Body of pancreas (tissue), 4 donors: ENCODE data around the gene SLC35F4. TPM values are rescaled to one million over a fixed set of nuclear protein-coding genes. Genes with fewer than 3 reads are reported as not detected.
"Not testable (repeated sequence)": the region's sequence is repeated elsewhere in the genome, so short reads cannot be mapped to it uniquely, and the experiment has no call there.

Source experiments
- ATAC-seq: fragments of 150-250 bp; one replicate; pipeline ENCODE4 v1.9.1; 2016
- DNase-seq, 4 donors: peaks; one replicate each; pipeline ENCODE4 v3.0.0-alpha.2; 2019
- H3K27ac ChIP-seq, 4 donors: fragments of 200-600 bp; sonication (generic); 1 replicate in 3 of 4; 2 replicates in 1 of 4; pipeline versions ENCODE4 v1.5.1 to v1.6.1; 2016 to 2019; ENCODE audit warnings: mild to moderate bottlenecking in 1 of 4, mixed read lengths in 1 of 4, moderate library complexity in 1 of 4
- H3K27me3 ChIP-seq, 2 donors: fragments of 200-600 bp; sonication (generic); one replicate each; pipeline ENCODE4 v1.6.0; 2016; ENCODE audit warnings: mild to moderate bottlenecking in 1 of 2
- H3K36me3 ChIP-seq, 2 donors: fragments of 200-600 bp; sonication (generic); replicated peaks in 1 of 2; 2 replicates each; pipeline ENCODE4 v1.5.1; 2016; ENCODE audit warnings: low read depth in 2 of 2; ENCODE audit not compliant: insufficient read depth in 1 of 2
- H3K4me1 ChIP-seq: fragments of 200-600 bp; sonication (generic); one replicate; pipeline ENCODE4 v1.6.0; 2016
- H3K4me3 ChIP-seq, 2 donors: fragments of 200-600 bp; sonication (generic); 1 replicate in 1 of 2; 2 replicates in 1 of 2; pipeline ENCODE4 v1.5.1; 2016 to 2019
- H3K9me3 ChIP-seq, 3 donors: fragments of 200-600 bp; sonication (generic); 1 replicate in 2 of 3; 2 replicates in 1 of 3; pipeline ENCODE4 v1.5.1; 2016
- CTCF ChIP-seq, 7 experiments: fragments of 450-650 bp in 4 of 7; fragments of 200-600 bp in 3 of 7; sonication (generic) in 3 of 7; IDR thresholded peaks; one replicate each; pipeline ENCODE4 v1.5.1; 2016 to 2019; ENCODE audit warnings: antibody characterized with exemption in 7 of 7
- POLR2A ChIP-seq, 3 donors: fragments of 450-650 bp; IDR thresholded peaks; one replicate each; pipeline ENCODE4 v1.6.1; 2016; ENCODE audit warnings: antibody characterized with exemption in 3 of 3, mild to moderate bottlenecking in 2 of 3
- WGBS, 2 donors: methylation state at CpG; one replicate each; pipeline ENCODE4 v1.1.5; 2017; 5-methylcytosine and 5-hydroxymethylcytosine counted together
- intact Hi-C: fragments of 100-400 bp; cut with DNase I; formaldehyde crosslinking; loops from one replicate; pipeline ENCODE4 v1.15.1; 2023
- total RNA-seq, 2 donors: library from RNA; depleted of rRNA; stranded (reverse); fragments of >200 nt; gene quantifications; one replicate each; pipeline ENCODE4 v1.1.0, GENCODE V29; 2016

The SLC35F4 gene
- total RNA-seq, 2 donors from 2014 or later, result not detected

GRCh38 chr14:57729208-57730187, 136.4 kb downstream of the SLC35F4 start:
- Histone ChIP-seq H3K4me1 (peaks cover 5% of the 10 kb centered on the region), H3K27me3 (no peaks in the 10 kb centered on the region), H3K4me3 (no peak overlapping the region), H3K36me3 (no peaks in the 10 kb centered on the region), H3K9me3 (no peaks in the 10 kb centered on the region), H3K27ac (no peak overlapping the region)
- TF ChIP-seq CTCF (IDR thresholded peaks at IDR 0.05), result no peak
- no peak for TF ChIP-seq POLR2A (IDR thresholded peaks at IDR 0.05)
- ATAC-seq, result no peak
- 40 to 51% methylated on average over 5 of the region's 5 CpGs for WGBS, 2 donors
- DNase-seq, result no peak
- intact Hi-C loops, result no loop called here

GRCh38 chr14:57725399-57726077, 140.4 kb downstream of the SLC35F4 start:
- no peaks in the 10 kb centered on the region for H3K4me1 ChIP-seq
- no peak for TF ChIP-seq CTCF (IDR thresholded peaks at IDR 0.05)
- no peak for TF ChIP-seq POLR2A (IDR thresholded peaks at IDR 0.05)
- no peaks in the 10 kb centered on the region for H3K36me3 ChIP-seq
- ATAC-seq (no peak), DNase-seq (no peak)
- H3K4me3 ChIP-seq, result no peak overlapping the region
- no peak overlapping the region for H3K27ac ChIP-seq
- intact Hi-C loops, result no loop called here
- WGBS, 2 donors, result 50 to 61% methylated on average over 2 of the region's 2 CpGs
- H3K27me3 ChIP-seq, result no peaks in the 10 kb centered on the region
- no peaks in the 10 kb centered on the region for H3K9me3 ChIP-seq

GRCh38 chr14:57722141-57722540, 143.8 kb downstream of the SLC35F4 start:
- ATAC-seq, H3K27me3 ChIP-seq, DNase-seq, H3K9me3 ChIP-seq, H3K4me1 ChIP-seq, H3K4me3 ChIP-seq, H3K27ac ChIP-seq, H3K36me3 ChIP-seq, intact Hi-C loops: not testable (repeated sequence)

- TF ChIP-seq POLR2A (IDR thresholded peaks at IDR 0.05), result no peak
- TF ChIP-seq CTCF (IDR thresholded peaks at IDR 0.05), result no peak
- intact Hi-C loops, result no loop called here
- no peak for ATAC-seq
- Histone ChIP-seq H3K9me3 (peaks cover 0 to 7% (median 0%) of the 10 kb centered on the region in 3 donors), H3K4me3 (no peak overlapping the region), H3K4me1 (no peaks in the 10 kb centered on the region), H3K36me3 (no peaks in the 10 kb centered on the region), H3K27ac (no peak overlapping the region), H3K27me3 (no peaks in the 10 kb centered on the region)
- no peak for DNase-seq
- 10 to 15% methylated on average over 3 of the region's 3 CpGs for WGBS, 2 donors
Measured at GRCh38 chr14:57714487-57714931, 151.4 kb downstream of the SLC35F4 start.

GRCh38 chr14:57712698-57713097, 153.2 kb downstream of the SLC35F4 start:
- TF ChIP-seq POLR2A (IDR thresholded peaks at IDR 0.05) (no peak), CTCF (IDR thresholded peaks at IDR 0.05) (no peak)
- Histone ChIP-seq H3K9me3 (peaks cover 0 to 7% (median 0%) of the 10 kb centered on the region in 3 donors), H3K27me3 (no peaks in the 10 kb centered on the region), H3K36me3 (no peaks in the 10 kb centered on the region), H3K27ac (no peak overlapping the region), H3K4me3 (no peak overlapping the region), H3K4me1 (no peaks in the 10 kb centered on the region)
- ATAC-seq, result no peak
- WGBS, 2 donors, result 56 to 62% methylated on average over 3 of the region's 3 CpGs
- no peak for DNase-seq
- intact Hi-C loops, result no loop called here
